Endothelial cell of umbilical vein (primary cell): ENCODE data around the gene GEMIN7. TPM values are rescaled to one million over a fixed set of nuclear protein-coding genes. Genes with fewer than 3 reads are reported as not detected.

Source experiments
- BruUV-seq: library from RNA; stranded (reverse); fragments of 400-500 nt; replicated peaks from 2 replicates; lab custom pipeline; 2021; lab: Mats Ljungman, UMichigan
- CTCF ChIA-PET: fragments of 300-600, 350-600 bp; sonication (Branson Sonifier 250); formaldehyde crosslinking; loops from one replicate; lab custom pipeline; 2021; ENCODE audit warnings: antibody characterized with exemption, inconsistent platforms; lab: Charles Lee
- POLR2A ChIA-PET: fragments of 300-600, 350-600 bp; sonication (Branson Sonifier 250); formaldehyde crosslinking; loops from one replicate; lab custom pipeline; 2021; ENCODE audit warnings: antibody characterized with exemption, inconsistent platforms; lab: Charles Lee
- DNase-seq: peaks from one replicate; pipeline ENCODE4 v3.0.0-alpha.2; 2011; ENCODE audit warnings: low read depth, low spot score
- FAIRE-seq: peaks from 2 replicates; lab custom pipeline; 2011; peaks lifted over from hg19 to GRCh38; lab: Jason Lieb, UNC
- H2AFZ ChIP-seq: 2 replicates; pipeline ENCODE4 v1.6.0; 2012; ENCODE audit warnings: low read depth, low read length, control low read depth, inconsistent platforms
- H3K27ac ChIP-seq: 2 replicates; pipeline ENCODE4 v1.5.1; 2011; ENCODE audit warnings: low read depth, mild to moderate bottlenecking, control low read depth, low read length, moderate library complexity; ENCODE audit not compliant: insufficient read depth
- H3K27me3 ChIP-seq, 2 experiments: 2 replicates each; pipeline versions ENCODE4 v1.6.0 to v1.6.1; 2011; ENCODE audit warnings: low read length in 2 of 2, mixed read lengths in 1 of 2; ENCODE audit not compliant: control insufficient read depth in 2 of 2, insufficient read depth in 2 of 2
- H3K36me3 ChIP-seq, 2 experiments: 2 replicates in 1 of 2; 3 replicates in 1 of 2; pipeline ENCODE4 v1.5.1; 2011; ENCODE audit warnings: low read length in 2 of 2, mild to moderate bottlenecking in 1 of 2, moderate library complexity in 1 of 2; ENCODE audit not compliant: control insufficient read depth in 2 of 2, insufficient read depth in 2 of 2; ENCODE audit errors: extremely low read depth in 1 of 2
- H3K4me1 ChIP-seq: 3 replicates; pipeline ENCODE4 v1.5.1; 2011; ENCODE audit warnings: mild to moderate bottlenecking, low read length; ENCODE audit not compliant: control insufficient read depth, insufficient read depth; ENCODE audit errors: extremely low read depth
- H3K4me2 ChIP-seq: 2 replicates; pipeline ENCODE4 v1.6.1; 2011; ENCODE audit warnings: low read length, control low read depth, mixed read lengths; ENCODE audit not compliant: insufficient read depth
- H3K4me3 ChIP-seq, 3 experiments: fragments of 200-600 bp in 1 of 3; sonication (generic), shearing (Covaris generic) in 1 of 3; replicated peaks in 1 of 3; 2 replicates each; pipeline ENCODE4 v1.5.1; 2011 to 2016; ENCODE audit warnings: control low read depth in 3 of 3, low read length in 3 of 3, mild to moderate bottlenecking in 2 of 3, inconsistent platforms in 1 of 3, low read depth in 1 of 3, moderate library complexity in 1 of 3; ENCODE audit not compliant: insufficient read depth in 1 of 3
- H3K79me2 ChIP-seq: 2 replicates; pipeline ENCODE4 v1.6.0; 2012; ENCODE audit warnings: low read length, inconsistent platforms; ENCODE audit not compliant: control insufficient read depth, insufficient read depth
- H3K9ac ChIP-seq: replicated peaks from 2 replicates; pipeline ENCODE3; 2011; ENCODE audit warnings: low read length, control low read depth; ENCODE audit not compliant: insufficient read depth; ENCODE audit errors: extremely low read depth
- H3K9me1 ChIP-seq: replicated peaks from 3 replicates; pipeline ENCODE4 v1.6.0; 2011; ENCODE audit warnings: mild to moderate bottlenecking, low read length; ENCODE audit not compliant: control insufficient read depth, insufficient read depth; ENCODE audit errors: extremely low read depth
- H3K9me3 ChIP-seq: replicated peaks from 2 replicates; pipeline ENCODE4 v1.5.1; 2012; ENCODE audit warnings: low read length, inconsistent platforms; ENCODE audit not compliant: control insufficient read depth, insufficient read depth
- H4K20me1 ChIP-seq: replicated peaks from 2 replicates; pipeline ENCODE3; 2011; ENCODE audit warnings: mild to moderate bottlenecking, low read length; ENCODE audit not compliant: control insufficient read depth, insufficient read depth; ENCODE audit errors: extremely low read depth
- EZH2 ChIP-seq: IDR thresholded peaks from 2 replicates; pipeline ENCODE4 v1.6.1; 2012; ENCODE audit warnings: borderline replicate concordance, low read depth, mild to moderate bottlenecking, moderate library complexity, low read length, inconsistent platforms; ENCODE audit not compliant: severe bottlenecking
- FOS ChIP-seq: IDR thresholded peaks from 2 replicates; pipeline ENCODE4 v1.6.1; 2011; ENCODE audit warnings: mild to moderate bottlenecking, low read length, moderate library complexity, borderline replicate concordance; ENCODE audit not compliant: insufficient read depth
- GATA2 ChIP-seq: IDR thresholded peaks from 2 replicates; pipeline ENCODE4 v1.7.0; 2011; ENCODE audit warnings: low read depth, mild to moderate bottlenecking, moderate library complexity, mixed read lengths, low read length; ENCODE audit not compliant: insufficient read length, insufficient read depth
- JUN ChIP-seq: IDR thresholded peaks from 2 replicates; pipeline ENCODE4 v1.6.1; 2011; ENCODE audit warnings: borderline replicate concordance, low read depth; ENCODE audit not compliant: insufficient read length, insufficient read depth
- MYC ChIP-seq: IDR thresholded peaks from one replicate; pipeline ENCODE4 v1.6.1; 2011; ENCODE audit warnings: mild to moderate bottlenecking, low read depth, low read length
- POLR2A ChIP-seq: IDR thresholded peaks from 2 replicates; pipeline ENCODE4 v1.6.1; 2012; ENCODE audit warnings: low read depth, mild to moderate bottlenecking, control low read depth, low read length
- POLR2AphosphoS5 ChIP-seq: IDR thresholded peaks from 2 replicates; pipeline ENCODE4 v1.6.1; 2012; ENCODE audit warnings: low read depth, mild to moderate bottlenecking, control low read depth, low read length, moderate library complexity; ENCODE audit not compliant: insufficient read depth
- dilution Hi-C: fragments of 300-500 bp; cut with MboI; formaldehyde crosslinking; loops from one replicate; pipeline ENCODE4 v1.15.0; 2019; ENCODE audit warnings: low sequenced_read_pairs; ENCODE audit not compliant: extremely low pct_ligation_motif_present
- intact Hi-C: fragments of 100-400 bp; cut with micrococcal nuclease; formaldehyde crosslinking; loops from one replicate; pipeline ENCODE4 v1.10.0; 2022
- polyA plus RNA-seq, 4 experiments: library from polyadenylated mRNA; depleted of rRNA in 3 of 4; stranded (reverse) in 3 of 4; unstranded in 1 of 4; fragments of >200 nt; gene quantifications; 2 replicates each; pipeline versions ENCODE4 v1.2.1 to v1.2.3, GENCODE V29; 2011 to 2012; ENCODE audit warnings: missing spikeins in 1 of 4
- total RNA-seq: library from RNA; stranded (reverse); gene quantifications from 2 replicates; pipeline ENCODE4 v1.2.3, GENCODE V29; 2021
- TF ChIP-seq, protein P1 (sequence below): IDR thresholded peaks from 2 replicates; pipeline ENCODE4 v1.6.1; 2011; ENCODE audit not compliant: insufficient read depth, insufficient read length
- TF ChIP-seq, protein P2 (sequence below), 2 donors: IDR thresholded peaks; 1 replicate in 1 of 2; 2 replicates in 1 of 2; pipeline ENCODE4 v1.5.1; 2011; ENCODE audit warnings: low read length in 2 of 2, mild to moderate bottlenecking in 2 of 2, moderate library complexity in 2 of 2, control low read depth in 1 of 2, inconsistent platforms in 1 of 2, low read depth in 1 of 2; ENCODE audit not compliant: insufficient read depth in 1 of 2; ENCODE audit errors: extremely low read depth in 1 of 2

Gene GEMIN7
- total and polyA plus RNA-seq, 2 donors (not counting 3 experiments of a cell fraction or from before 2014, with no cell fraction given), result 34.2 to 53.7 TPM

DNA sequence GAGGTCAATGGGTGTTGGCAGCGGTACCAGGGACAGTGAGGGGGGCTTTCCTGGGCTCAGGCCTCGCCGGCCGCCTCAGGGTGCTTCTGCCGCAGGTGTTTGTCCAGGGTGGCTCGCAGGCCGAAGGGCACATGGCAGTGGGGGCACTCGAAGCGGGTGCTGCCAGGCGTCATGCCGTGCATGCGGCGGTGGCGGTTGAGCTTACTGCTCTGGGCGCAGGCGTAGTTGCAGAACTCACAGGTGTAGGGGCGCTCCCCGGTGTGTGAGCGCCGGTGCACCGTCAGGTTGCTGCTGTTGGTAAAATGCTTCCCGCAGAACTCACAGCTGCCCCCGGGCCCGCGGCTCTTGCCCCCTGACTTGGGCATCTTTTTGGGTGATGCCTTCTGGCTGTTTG lies 7.5 kb upstream of the GEMIN7 start:
- no peaks in the 10 kb centered on the region for H4K20me1 ChIP-seq
- POLR2A ChIA-PET, result interaction anchor here (1.1 kb wide), 1 partner anchor 8 kb away, joined by 3 read pairs; no protein-coding TSS in a partner anchor
- H3K9me1 ChIP-seq, result no peaks in the 10 kb centered on the region
- H3K36me3 ChIP-seq, result peaks cover 2 to 29% of the 10 kb centered on the region in 2 experiments
- FAIRE-seq (no peak), DNase-seq (no peak)
- no peak overlapping the region for H3K27ac ChIP-seq
- no peaks in the 10 kb centered on the region for H3K9me3 ChIP-seq
- no peak overlapping the region for H3K4me3 ChIP-seq
- intact Hi-C loops, result no loop called here
- no peaks in the 10 kb centered on the region for H3K79me2 ChIP-seq
- H2AFZ ChIP-seq, result no peak overlapping the region
- dilution Hi-C loops, result no loop called here
- no peak overlapping the region for H3K9ac ChIP-seq
- CTCF ChIA-PET, result interaction anchor here (2.1 kb wide), 1 partner anchor 12 kb away, joined by 13 read pairs; no protein-coding TSS in a partner anchor
- H3K4me1 ChIP-seq, result peaks cover 2% of the 10 kb centered on the region
- BruUV-seq, result no TSS peak
- no peaks in the 10 kb centered on the region for H3K27me3 ChIP-seq
- TF ChIP-seq EZH2, result no peak
- no peak for TF ChIP-seq FOS
- TF ChIP-seq, protein P1, sequence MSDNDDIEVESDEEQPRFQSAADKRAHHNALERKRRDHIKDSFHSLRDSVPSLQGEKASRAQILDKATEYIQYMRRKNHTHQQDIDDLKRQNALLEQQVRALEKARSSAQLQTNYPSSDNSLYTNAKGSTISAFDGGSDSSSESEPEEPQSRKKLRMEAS, result no peak
- no peak for TF ChIP-seq JUN
- no peak for TF ChIP-seq POLR2A
- TF ChIP-seq GATA2, result no peak
- TF ChIP-seq, protein P2, sequence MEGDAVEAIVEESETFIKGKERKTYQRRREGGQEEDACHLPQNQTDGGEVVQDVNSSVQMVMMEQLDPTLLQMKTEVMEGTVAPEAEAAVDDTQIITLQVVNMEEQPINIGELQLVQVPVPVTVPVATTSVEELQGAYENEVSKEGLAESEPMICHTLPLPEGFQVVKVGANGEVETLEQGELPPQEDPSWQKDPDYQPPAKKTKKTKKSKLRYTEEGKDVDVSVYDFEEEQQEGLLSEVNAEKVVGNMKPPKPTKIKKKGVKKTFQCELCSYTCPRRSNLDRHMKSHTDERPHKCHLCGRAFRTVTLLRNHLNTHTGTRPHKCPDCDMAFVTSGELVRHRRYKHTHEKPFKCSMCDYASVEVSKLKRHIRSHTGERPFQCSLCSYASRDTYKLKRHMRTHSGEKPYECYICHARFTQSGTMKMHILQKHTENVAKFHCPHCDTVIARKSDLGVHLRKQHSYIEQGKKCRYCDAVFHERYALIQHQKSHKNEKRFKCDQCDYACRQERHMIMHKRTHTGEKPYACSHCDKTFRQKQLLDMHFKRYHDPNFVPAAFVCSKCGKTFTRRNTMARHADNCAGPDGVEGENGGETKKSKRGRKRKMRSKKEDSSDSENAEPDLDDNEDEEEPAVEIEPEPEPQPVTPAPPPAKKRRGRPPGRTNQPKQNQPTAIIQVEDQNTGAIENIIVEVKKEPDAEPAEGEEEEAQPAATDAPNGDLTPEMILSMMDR (IDR thresholded peaks at IDR 0.05; ENCODE audit: extremely low read depth in 1 of 2, insufficient read depth in 1 of 2, low read depth in 1 of 2, low read length in 2 of 2), result no peak
- no peak for TF ChIP-seq POLR2AphosphoS5
- TF ChIP-seq MYC, result no peak
- no peak overlapping the region for H3K4me2 ChIP-seq
